Osteoblast (primary cell): ENCODE measurements around the gene FFAR1. TPM values are rescaled to one million over a fixed set of nuclear protein-coding genes. Genes with fewer than 3 reads are reported as not detected.

Experiments used
- DNase-seq: peaks from one replicate; pipeline ENCODE4 v3.0.0; 2011; ENCODE audit warnings: low spot score, mixed read lengths; ENCODE audit not compliant: insufficient read length; ENCODE audit errors: missing footprints
- H2AFZ ChIP-seq: 2 replicates; pipeline ENCODE4 v1.6.0; 2011; ENCODE audit warnings: mild to moderate bottlenecking, low read length
- H3K27ac ChIP-seq: 2 replicates; pipeline ENCODE4 v1.5.1; 2011; ENCODE audit warnings: mild to moderate bottlenecking, low read depth, low read length, moderate library complexity
- H3K27me3 ChIP-seq: 2 replicates; pipeline ENCODE4 v1.6.0; 2012; ENCODE audit warnings: mild to moderate bottlenecking, control low read depth, inconsistent platforms, low read length, moderate library complexity; ENCODE audit not compliant: insufficient read depth
- H3K36me3 ChIP-seq: 2 replicates; pipeline ENCODE4 v1.5.1; 2011; ENCODE audit warnings: mild to moderate bottlenecking, low read length, control low read depth, moderate library complexity; ENCODE audit not compliant: insufficient read depth
- H3K4me1 ChIP-seq: 2 replicates; pipeline ENCODE4 v1.5.1; 2011; ENCODE audit warnings: mild to moderate bottlenecking, low read length, control low read depth, moderate library complexity; ENCODE audit not compliant: insufficient read depth
- H3K4me2 ChIP-seq: 2 replicates; pipeline ENCODE4 v1.6.0; 2011; ENCODE audit warnings: mild to moderate bottlenecking, low read length; ENCODE audit not compliant: insufficient read depth
- H3K4me3 ChIP-seq: fragments of 200-600 bp; sonication (generic); 3 replicates; pipeline ENCODE4 v1.5.1; 2012; ENCODE audit warnings: mild to moderate bottlenecking, low read length, inconsistent platforms; ENCODE audit not compliant: insufficient read depth
- H3K79me2 ChIP-seq: 2 replicates; pipeline ENCODE4 v1.6.0; 2012; ENCODE audit warnings: mild to moderate bottlenecking, low read length, control low read depth, inconsistent platforms; ENCODE audit not compliant: insufficient read depth
- H3K9me3 ChIP-seq: 2 replicates; pipeline ENCODE4 v1.5.1; 2011; ENCODE audit warnings: low read depth, low read length, control low read depth
- H4K20me1 ChIP-seq: 2 replicates; pipeline ENCODE4 v1.6.0; 2012; ENCODE audit warnings: mild to moderate bottlenecking, low read length, control low read depth; ENCODE audit not compliant: insufficient read depth
- total RNA-seq: library from RNA; depleted of rRNA; stranded (reverse); fragments of >200 nt; gene quantifications from 2 replicates; pipeline ENCODE4 v1.2.3, GENCODE V29; 2012
- TF ChIP-seq, protein P1 (sequence below): IDR thresholded peaks from 2 replicates; pipeline ENCODE4 v1.5.1; 2011; ENCODE audit warnings: mild to moderate bottlenecking, low read depth, low read length, moderate library complexity; ENCODE audit errors: extremely low read depth

The FFAR1 gene
- total RNA-seq, 1 donor = not detected

DNA sequence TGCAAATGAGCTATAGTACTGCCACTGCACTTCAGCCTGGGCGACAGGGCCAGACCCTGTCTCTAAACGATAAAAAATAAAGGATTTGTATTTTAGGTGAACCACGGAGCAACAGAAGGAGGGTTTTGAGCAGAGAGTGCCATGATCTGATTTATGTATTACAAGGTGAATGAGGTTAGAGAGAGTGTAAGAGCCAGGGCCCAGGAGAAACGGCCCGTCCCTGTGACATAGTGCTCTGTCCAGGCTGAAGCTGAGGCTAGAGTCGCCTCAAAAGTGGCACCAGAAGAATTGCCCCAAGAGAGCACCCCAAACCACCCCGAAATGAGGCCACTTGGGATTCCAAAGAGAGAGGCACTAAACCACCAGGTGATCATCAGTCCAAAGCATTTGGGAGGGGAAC, 38.8 kb upstream of the FFAR1 start:
- H3K27ac ChIP-seq = no peak overlapping the region
- H3K4me3 ChIP-seq = no peak overlapping the region
- no peak overlapping the region for H3K4me2 ChIP-seq
- DNase-seq = no peak
- TF ChIP-seq, protein P1, sequence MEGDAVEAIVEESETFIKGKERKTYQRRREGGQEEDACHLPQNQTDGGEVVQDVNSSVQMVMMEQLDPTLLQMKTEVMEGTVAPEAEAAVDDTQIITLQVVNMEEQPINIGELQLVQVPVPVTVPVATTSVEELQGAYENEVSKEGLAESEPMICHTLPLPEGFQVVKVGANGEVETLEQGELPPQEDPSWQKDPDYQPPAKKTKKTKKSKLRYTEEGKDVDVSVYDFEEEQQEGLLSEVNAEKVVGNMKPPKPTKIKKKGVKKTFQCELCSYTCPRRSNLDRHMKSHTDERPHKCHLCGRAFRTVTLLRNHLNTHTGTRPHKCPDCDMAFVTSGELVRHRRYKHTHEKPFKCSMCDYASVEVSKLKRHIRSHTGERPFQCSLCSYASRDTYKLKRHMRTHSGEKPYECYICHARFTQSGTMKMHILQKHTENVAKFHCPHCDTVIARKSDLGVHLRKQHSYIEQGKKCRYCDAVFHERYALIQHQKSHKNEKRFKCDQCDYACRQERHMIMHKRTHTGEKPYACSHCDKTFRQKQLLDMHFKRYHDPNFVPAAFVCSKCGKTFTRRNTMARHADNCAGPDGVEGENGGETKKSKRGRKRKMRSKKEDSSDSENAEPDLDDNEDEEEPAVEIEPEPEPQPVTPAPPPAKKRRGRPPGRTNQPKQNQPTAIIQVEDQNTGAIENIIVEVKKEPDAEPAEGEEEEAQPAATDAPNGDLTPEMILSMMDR = no peak
- H3K79me2 ChIP-seq = no peaks in the 10 kb centered on the region
- no peaks in the 10 kb centered on the region for H4K20me1 ChIP-seq
- no peaks in the 10 kb centered on the region for H3K9me3 ChIP-seq
- no peaks in the 10 kb centered on the region for H3K36me3 ChIP-seq
- no peaks in the 10 kb centered on the region for H3K27me3 ChIP-seq
- H2AFZ ChIP-seq = peak overlapping the region; percentile 47
- no peaks in the 10 kb centered on the region for H3K4me1 ChIP-seq

DNA sequence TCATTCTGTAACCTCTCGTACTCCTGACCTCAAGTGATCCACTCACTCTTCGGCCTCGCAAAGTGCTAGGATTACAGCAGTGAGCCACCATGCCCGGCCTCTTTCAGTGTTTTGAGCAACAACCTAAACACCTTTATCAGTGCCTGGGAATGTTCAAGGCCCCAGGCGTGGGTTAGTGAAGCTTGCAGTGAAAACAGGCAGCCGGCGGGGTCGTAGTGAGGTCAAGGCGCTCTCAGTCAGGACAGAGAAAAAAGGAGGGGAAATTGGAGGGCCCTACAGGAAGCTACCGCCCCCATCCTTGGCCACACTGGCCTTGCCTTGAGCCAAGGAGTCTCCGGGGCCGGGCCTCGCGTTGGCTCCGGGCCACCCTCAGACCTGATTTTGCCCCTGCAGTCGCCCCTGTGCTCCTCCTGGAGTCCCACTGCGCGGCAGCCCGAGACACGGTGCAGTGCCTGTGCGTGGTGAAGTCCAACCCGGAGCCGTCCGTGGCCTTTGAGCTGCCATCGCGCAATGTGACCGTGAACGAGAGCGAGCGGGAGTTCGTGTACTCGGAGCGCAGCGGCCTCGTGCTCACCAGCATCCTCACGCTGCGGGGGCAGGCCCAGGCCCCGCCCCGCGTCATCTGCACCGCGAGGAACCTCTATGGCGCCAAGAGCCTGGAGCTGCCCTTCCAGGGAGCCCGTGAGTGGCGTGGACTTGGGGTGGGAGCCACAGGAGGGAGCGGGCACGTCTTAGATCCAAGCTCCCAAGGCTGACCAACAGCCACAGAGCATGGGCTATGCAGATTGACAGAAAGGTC, 38.0 kb upstream of the FFAR1 start:
- Histone ChIP-seq H3K27me3 (no peaks in the 10 kb centered on the region), H3K36me3 (no peaks in the 10 kb centered on the region), H3K4me2 (no peak overlapping the region), H4K20me1 (no peaks in the 10 kb centered on the region), H3K4me1 (no peaks in the 10 kb centered on the region), H3K9me3 (no peaks in the 10 kb centered on the region), H2AFZ (peak overlapping the region; percentile 47), H3K4me3 (no peak overlapping the region), H3K27ac (no peak overlapping the region), H3K79me2 (no peaks in the 10 kb centered on the region)
- TF ChIP-seq, protein P1 = no peak
- DNase-seq = peak; percentile 30

DNA sequence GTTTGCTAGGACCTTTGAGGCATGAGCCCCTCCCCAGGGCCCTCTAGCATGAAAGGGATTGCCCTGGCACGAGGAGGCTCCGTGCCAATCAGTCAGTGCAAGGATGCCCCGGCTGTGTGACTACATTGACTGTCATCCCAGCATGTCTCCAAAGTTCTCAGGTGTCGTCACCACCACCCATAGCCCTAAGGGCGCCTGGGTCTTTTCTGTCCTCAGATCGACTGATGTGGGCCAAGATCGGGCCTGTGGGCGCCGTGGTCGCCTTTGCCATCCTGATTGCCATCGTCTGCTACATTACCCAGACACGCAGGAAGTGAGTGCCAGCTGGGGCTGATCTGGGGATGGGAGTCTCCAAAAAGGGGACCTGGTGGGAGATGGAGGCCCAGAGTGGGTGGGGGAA, 37.4 kb upstream of the FFAR1 start:
- H4K20me1 ChIP-seq = no peaks in the 10 kb centered on the region
- no peak overlapping the region for H3K4me2 ChIP-seq
- no peaks in the 10 kb centered on the region for H3K36me3 ChIP-seq
- no peak overlapping the region for H3K4me3 ChIP-seq
- TF ChIP-seq, protein P1 = no peak
- H3K4me1 ChIP-seq = no peaks in the 10 kb centered on the region
- no peaks in the 10 kb centered on the region for H3K27me3 ChIP-seq
- DNase-seq = peak; percentile 31
- no peak overlapping the region for H2AFZ ChIP-seq
- H3K79me2 ChIP-seq = no peaks in the 10 kb centered on the region
- H3K9me3 ChIP-seq = no peaks in the 10 kb centered on the region
- H3K27ac ChIP-seq = no peak overlapping the region

DNA sequence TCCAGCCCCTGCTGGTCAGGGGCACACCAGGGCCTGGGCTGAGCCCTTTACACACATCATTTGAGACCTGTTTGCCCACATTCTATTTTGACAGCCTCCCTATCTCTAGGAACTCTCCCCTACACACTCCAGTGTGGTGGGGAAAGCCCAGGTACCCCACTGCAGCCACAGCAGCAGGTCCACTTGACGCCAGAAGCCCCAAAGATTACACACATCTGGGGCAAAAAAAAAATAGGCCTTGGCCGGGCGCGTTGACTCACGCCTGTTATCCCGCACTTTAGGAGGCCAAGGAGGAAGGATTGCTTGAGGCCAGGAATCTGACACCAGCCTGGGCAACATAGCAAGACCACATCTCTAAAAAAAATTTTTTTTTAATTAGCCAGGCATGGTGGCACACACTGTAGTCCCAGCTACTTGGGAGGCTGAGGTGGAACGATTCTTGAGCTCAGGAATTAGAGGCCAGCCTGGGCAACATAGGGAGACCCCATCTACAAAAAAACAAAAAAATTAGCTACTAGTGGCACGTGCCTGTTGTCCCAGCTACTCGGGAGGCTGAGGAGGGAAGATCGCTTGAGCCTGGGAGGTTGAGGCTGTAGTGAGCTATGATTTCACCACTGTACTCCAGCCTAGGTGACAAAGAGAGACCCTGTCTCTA, 36.8 kb upstream of the FFAR1 start:
- Histone ChIP-seq H3K4me1 (no peaks in the 10 kb centered on the region), H3K79me2 (no peaks in the 10 kb centered on the region), H3K27ac (no peak overlapping the region), H3K27me3 (no peaks in the 10 kb centered on the region), H3K36me3 (no peaks in the 10 kb centered on the region), H2AFZ (no peak overlapping the region), H3K4me3 (no peak overlapping the region), H3K4me2 (no peak overlapping the region), H3K9me3 (no peaks in the 10 kb centered on the region), H4K20me1 (no peaks in the 10 kb centered on the region)
- TF ChIP-seq, protein P1 = no peak
- DNase-seq = peak; percentile 58
